GM12892 (cell line): ENCODE measurements around the gene DCAF7.

ENCODE experiments used
- POLR2A ChIP-seq: IDR thresholded peaks from 2 replicates; pipeline ENCODE4 v1.6.1; 2011; ENCODE audit warnings: low read depth, low read length, control low read depth
- POLR2AphosphoS5 ChIP-seq: IDR thresholded peaks from 2 replicates; pipeline ENCODE4 v1.6.1; 2011; ENCODE audit warnings: low read depth, low read length, control low read depth
- TAF1 ChIP-seq: IDR thresholded peaks from 2 replicates; pipeline ENCODE4 v1.6.1; 2011; ENCODE audit warnings: low read depth, mild to moderate bottlenecking, control low read depth, low read length, borderline replicate concordance

GRCh38 chr17:63571632-63572310 lies 21.5 kb downstream of the DCAF7 start:
- TF ChIP-seq TAF1 (no peak), POLR2AphosphoS5 (no peak), POLR2A (no peak)
